SW480 (cell line): ENCODE data around the gene LDLRAD4.

ENCODE experiments used
- DNase-seq: peaks from one replicate; pipeline ENCODE4 v3.0.0-alpha.2; 2016; ENCODE audit warnings: low spot score

The LDLRAD4 gene

DNA sequence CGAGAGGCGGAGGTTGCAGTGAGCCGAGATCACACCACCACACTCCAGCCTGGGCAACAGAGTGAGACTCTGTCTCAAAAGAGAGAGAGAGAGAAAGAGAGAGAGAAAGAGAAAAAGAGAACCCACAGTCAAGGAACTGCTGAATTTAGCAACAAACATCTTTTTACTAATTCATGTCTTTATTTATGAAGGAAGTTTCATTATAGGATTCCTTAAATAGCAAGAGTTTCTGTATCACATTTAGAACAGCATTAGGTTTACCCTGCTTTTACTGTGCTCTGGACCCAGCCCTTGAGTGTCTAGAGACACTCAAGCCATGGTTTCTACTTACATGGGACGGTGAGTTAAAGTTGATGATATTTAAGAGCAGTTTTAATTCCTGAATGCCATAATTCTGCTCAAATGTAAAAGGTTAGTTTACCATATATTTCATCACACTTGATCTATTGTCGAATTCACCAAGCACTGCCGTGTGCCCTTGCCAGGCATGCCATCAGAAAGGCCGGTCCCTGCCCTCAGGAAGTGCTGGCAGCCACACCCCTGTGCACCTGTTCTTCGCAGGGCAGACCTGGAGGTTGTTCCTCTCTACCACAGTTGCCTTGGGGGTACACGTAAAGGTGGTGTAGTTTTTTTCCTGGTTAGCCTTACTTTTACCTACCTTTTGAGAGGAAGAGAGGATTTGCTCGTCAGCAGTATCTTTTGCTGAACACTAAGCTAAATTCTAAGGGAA is 153.3 kb downstream of the LDLRAD4 start:
- peak; percentile 69 for DNase-seq

GRCh38 chr18:13372531-13372951 is 154.0 kb downstream of the LDLRAD4 start:
- no peak for DNase-seq

DNA sequence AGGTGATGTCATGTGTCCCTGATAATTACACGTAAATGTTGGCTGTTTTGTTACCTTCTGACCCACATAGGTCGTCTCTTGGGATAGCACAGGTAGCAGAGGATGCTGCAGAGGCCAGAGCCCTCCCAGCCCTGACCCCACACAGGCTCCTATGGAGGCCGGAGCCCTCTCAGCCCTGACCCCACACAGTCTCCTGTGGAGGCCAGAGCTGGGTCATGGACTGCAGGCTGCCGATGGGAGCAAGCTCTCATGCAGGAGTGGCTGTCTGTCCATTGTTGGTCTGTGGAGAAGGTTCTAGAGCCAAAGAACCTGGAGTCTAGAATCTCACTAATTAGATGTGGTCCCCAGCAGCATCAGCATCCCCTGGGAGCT is 155.5 kb downstream of the LDLRAD4 start:
- DNase-seq = no peak

DNA sequence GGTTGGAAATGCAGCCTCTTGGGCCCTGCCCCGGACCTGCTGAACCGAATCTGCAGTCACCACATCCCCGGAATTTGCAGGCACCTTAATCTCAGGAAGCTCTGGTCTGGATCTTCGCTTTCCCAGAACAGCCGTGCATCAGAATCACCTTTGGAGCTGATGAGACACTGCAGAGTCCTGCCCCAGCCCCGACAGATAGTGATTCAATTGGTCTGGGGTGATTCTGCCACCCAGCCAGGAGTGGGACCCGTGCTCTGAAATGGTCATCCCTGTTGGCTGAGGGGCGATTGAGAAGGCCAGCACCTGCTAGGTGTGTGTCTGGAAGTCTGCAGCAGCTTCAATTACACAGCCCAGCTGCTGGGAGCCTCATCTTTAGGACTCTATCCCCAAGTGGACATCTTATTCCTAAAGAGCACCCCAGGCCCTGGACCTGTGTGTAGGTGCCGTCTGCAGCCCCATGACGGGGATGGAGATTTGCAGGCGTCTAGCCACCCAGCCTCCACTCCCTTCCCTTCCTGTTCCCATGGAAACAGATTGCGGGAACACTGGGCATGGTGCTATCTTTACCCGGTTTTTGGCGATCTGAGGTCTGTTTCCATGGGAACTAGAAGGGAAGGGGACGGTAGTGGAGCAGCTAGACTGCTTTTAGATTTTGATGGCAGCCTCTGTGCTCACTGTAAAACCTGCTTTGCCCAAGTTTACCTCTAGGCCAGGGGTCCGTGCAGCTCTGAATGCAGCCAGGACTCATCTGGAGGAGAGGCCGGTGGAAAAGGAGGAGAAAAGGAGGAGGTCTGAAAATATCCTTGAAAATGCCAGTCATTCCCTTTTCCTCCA is 156.1 kb downstream of the LDLRAD4 start:
- DNase-seq = no peak

GRCh38 chr18:13375302-13376255 is 157.0 kb downstream of the LDLRAD4 start:
- peak; percentile 80 for DNase-seq

- no peak for DNase-seq
Measured at GRCh38 chr18:13376298-13376840, 157.8 kb downstream of the LDLRAD4 start.

- no peak for DNase-seq
Measured at GRCh38 chr18:13376841-13377351, 158.3 kb downstream of the LDLRAD4 start.

GRCh38 chr18:13377496-13377895 is 158.9 kb downstream of the LDLRAD4 start:
- DNase-seq = no peak

DNA sequence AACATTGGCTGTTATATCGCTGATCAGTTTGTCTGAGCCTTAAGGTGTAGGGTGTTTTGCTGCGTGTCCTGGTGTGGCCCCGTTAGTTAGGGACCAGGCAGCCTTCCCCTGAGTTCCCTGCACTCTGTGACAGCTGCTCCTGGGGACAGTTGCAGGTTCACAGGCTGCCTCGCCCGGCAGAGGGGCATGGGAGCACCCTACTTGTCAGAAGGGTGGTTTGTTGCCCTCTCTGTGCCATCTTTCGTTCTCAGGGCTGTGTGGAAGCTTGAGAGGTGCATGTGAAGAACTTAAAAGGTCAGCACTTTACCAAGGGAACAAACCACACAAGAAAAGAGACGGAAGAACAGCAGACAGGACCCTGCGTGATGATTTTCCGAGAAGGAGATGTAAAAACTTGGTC is 159.6 kb downstream of the LDLRAD4 start:
- DNase-seq = no peak

GRCh38 chr18:13379062-13379865 is 160.7 kb downstream of the LDLRAD4 start:
- DNase-seq = no peak

- no peak for DNase-seq
Measured at GRCh38 chr18:13379930-13380690, 161.6 kb downstream of the LDLRAD4 start.

- no peak for DNase-seq
Measured at GRCh38 chr18:13380691-13381070, 162.1 kb downstream of the LDLRAD4 start.

GRCh38 chr18:13381331-13381730 is 162.8 kb downstream of the LDLRAD4 start:
- DNase-seq = no peak

- DNase-seq = no peak
Measured at GRCh38 chr18:13381944-13382365, 163.4 kb downstream of the LDLRAD4 start.

DNA sequence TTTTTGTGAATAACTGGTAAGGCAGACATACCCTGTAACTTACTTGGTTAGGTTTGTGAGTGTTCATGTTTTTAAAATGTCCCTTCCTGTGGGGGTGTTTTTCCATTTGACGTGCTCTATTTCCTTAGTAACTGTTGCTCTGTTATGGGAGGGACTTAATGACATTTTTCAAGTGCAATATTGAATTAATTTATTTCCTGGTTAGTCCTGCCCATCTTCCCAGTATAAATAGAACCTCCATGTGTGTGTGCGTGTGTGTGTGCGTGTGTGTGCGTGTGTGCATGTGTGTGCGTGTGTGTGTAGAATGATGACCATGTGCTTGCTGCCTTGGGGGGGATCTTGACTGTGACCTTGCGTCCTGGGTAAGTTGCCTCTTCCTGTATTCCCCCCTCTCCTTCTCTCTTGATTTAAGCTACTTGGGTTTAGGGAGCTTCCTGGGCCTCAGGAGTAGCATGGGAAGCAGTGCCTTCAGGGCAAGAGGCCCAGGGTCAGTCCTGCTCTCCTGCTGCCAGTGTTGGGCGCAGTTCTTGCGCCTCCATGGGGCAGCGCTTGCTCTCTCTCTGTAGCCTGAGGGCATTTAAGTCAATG is 163.9 kb downstream of the LDLRAD4 start:
- DNase-seq = no peak

DNA sequence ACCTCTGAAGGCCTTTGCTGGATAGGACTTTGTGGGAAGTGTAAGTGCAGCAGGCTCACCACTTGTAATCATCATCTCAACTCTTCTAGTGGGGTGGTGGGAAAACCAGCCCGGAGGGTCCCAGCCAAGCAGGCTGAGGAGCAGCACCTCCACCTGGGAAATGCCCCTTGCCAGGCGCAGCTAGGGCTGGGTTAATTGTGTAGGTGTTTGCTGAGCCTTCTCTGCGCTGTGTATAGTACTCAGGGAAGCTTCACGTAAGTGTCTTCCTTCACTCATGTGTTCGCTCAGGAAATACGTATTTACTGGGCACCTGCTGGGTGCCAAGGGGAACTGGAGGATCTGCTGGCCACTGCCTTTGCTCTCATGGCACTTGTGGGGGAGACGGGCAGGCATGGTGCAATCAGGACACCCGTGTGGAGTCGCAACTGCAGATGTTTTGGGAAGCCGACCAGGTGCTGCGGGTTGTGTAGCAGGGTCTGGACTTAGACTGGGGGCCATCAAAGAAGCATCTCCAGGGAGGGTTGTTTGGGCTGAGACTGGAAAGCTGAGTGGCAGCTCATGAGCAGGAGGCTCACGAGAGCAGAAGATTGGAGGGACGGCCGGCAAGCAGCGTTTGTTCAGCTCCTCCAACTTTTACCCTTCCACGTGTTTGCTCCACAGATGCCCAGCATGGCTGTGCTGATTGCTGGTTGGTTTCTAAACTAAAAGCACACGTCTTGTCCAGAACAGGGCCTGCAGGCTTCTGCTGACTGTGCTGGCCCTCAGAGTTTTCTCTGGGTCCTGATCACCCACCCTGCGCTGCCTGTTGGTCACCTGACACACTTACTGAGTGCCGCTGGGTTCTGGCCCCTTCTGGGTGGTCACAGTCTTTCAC is 164.6 kb downstream of the LDLRAD4 start:
- no peak for DNase-seq

DNA sequence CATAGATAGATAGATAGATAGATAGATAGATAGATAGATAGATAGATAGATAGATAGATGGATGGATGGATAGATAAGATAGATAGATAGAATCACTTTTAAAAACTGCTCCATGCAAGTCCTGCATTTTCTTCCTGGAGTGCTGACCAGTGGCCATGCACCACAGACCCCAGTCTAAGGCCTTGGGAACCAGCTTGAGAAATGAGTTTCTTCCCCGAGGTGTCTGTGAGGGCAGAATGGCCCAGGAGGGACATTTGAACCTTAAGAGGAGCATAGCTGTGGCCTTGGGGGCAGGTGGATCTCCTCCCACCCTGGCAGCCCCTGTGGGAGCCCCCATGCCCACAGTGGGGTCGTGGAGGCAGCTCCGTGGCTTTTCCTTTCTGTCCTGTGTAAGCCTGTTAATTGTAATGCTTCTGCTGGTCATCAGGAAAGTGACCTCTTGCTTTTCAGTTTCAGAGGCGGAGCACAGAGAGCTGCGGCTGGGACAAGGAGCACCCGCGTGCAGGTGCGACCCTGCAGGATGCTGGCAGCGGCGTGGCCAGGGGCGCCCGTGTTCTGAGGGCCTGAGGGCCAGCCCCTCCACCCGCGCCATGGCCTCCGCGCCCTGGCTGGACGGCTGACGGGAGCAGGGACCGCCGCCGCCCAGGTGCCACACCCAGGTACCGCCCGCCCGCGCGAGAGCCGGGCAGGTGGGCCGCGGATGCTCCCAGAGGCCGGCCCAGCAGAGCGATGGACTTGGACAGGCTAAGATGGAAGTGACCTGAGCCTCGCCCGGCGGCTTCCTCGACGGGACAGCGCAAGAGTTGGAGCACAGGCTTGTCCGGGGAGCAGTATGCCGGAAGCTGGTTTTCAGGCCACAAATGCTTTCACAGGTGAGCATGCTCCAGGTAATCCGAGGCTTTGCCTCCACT is 168.6 kb downstream of the LDLRAD4 start:
- no peak for DNase-seq
